GM19395 (cell line): Measurements from ENCODE around the gene KRT3.

Experiments
- ATAC-seq: cut with Tn5 transposase; IDR thresholded peaks from one replicate; pipeline ENCODE4 v1.9.1; 2021; ENCODE audit warnings: mild to moderate bottlenecking, moderate library complexity; ENCODE audit not compliant: unreplicated experiment

Gene KRT3

DNA sequence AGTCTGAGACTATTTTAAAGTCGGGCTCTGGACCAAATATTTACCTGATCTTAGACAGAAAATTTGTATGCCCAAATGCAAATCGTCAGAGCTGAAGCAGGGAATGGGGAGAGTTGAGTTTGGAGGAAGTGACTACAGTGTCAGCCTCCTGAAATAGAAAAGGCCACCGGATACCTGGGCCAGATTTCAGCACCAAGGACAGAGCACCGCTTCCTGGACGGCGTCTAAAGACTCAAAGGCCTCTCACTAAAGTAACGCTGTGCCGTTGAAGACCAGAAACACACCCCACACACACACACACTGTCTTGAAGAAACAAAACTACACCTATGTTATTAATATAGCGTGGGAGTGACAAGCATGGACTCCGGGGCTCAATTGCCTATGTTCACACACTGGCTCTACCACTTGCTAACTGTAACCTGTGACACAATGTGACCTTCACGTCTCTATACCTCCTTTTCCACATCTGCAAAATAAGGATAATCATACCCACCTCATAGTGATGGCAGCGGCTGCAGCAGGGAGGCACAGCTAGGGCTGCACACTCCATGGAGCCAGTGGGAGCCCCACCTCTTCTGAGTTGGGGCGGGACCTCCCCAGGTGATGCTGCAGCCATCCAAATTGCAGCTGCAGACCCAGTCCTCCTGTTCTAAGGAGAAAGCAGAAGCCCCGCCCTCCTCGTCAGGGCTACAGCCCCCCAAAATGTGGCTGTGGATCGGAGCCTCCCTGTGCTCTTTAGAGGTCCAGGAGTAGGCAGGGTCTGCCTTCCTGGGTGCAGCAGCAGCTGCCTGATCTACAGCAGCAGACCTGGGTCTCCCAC, 54.3 kb downstream of the KRT3 start:
- no peak for ATAC-seq

DNA sequence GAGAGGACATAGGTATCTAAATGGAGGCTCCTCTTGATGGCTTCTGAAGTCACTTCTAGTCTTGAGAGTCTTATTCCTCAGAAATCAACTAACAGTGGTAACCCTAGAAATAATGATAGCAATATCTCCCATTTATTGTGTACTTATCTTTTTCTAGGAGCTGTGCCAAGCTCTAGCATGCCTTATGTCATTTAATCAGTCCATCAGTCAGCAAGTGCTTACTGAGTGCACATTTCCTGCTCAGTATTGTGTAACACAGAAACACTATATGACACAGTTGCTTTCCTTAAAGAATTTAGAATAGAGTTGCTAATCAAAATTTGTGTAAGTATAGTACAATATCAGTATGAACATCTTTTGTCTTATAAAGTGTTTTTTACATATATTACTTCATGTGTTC, 55.3 kb downstream of the KRT3 start:
- no peak for ATAC-seq

DNA sequence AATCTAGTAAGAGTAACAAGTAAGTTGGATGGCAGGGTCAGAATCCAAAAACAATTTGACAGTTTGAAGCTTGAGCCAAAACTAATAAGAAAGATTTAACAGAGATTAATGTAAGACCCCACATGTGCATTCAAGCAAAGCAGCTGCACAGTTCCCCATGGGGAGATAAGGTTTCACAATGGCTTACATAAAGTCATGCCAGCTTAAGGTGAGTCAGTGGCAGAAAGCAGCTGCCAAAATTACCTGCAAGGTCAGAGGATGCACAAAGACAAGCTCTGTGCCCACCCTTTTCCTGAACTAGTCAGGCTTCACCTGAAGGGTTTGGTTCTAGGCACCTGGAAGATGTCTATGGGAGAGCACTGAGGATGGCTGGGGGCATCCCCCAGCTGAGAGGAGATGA, 56.0 kb downstream of the KRT3 start:
- ATAC-seq = no peak
